ENCODE measurements around the gene COL12A1.

The COL12A1 gene

DNA sequence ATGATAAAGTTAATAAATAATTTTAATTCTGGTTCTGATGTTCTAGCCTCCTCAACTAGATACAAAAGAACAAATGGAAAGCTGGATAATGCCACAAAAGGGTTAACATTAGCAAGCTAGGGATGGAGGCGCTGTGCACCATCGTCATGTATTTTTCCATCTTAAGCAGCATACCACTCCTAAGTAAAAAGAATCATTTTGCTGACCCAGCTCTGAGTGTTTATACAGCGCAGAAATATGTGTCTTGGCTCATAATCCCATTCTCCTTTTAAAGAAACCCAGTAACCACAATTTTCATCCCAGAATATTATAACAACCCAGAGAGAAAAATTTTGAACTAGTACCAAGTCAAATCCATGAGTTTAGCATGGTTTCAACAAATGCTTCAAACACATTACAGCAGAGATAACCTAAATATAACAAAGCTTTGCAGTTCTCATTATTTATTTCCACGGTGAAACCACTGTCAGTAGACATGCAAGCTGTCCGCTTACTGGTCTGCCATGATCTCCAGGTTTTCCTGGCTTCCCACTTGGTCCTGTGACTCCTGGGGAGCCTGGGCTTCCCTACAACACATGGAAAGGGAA, 111.1 kb downstream of the COL12A1 start:
- DNase-seq, result no peak

- DNase-seq, result no peak
Measured at GRCh38 chr6:75091467-75092190, 114.2 kb downstream of the COL12A1 start.

DNA sequence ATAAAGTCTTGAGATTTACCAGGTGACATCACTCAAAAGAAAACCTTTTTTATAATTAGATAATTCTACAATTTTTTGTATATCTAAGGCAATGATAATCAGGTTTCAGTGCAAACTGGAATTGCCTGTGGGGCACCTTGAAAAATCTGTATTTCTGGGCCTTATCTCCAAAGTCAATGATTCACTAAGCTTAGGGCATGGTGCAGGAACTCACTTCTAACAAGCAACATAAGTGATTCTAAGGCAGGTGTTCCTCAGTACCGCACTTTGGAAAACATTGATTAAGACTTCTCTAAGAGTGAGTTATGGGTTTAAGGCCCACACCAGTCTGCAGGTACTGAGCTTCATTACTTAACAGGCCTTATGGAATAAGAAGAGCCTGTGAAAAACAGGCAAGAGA, 115.3 kb downstream of the COL12A1 start:
- DNase-seq, result no peak

GRCh38 chr6:75089921-75090320, 115.9 kb downstream of the COL12A1 start:
- DNase-seq, result no peak

DNA sequence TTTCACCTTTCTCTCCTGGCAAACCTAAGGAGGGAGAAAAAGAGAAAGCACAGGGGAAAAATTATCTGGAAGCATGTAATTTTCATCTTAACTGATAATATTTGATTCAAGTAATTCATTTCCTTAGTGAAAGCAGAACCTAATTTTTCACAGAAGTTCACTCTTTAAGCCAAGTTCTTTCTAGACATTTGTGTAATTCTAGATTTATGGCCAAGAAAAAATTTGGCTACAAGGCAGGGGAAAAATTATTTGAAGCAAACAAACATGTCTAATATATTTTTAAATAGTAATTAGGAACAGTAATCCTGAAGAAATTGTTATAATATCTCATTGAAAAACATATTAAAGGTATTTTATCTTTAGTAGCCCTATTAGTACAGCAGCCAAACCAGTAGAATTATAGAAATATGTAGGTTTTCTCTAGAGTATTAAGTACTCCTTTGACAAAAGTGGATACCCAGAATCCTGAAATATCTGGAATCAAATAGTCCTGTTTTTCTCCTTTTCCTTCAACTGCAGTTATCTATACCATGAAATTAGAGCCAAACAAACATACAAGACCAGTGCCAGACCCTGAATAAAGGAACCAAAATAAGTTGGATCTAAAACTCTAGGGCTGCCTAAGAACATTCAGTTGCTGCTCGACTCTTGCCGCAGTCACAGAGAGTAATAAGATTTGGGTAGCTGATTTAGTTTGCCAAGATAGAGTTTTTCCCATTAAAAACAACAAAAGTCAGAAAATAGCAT, 116.5 kb downstream of the COL12A1 start:
- no peak for DNase-seq

DNA sequence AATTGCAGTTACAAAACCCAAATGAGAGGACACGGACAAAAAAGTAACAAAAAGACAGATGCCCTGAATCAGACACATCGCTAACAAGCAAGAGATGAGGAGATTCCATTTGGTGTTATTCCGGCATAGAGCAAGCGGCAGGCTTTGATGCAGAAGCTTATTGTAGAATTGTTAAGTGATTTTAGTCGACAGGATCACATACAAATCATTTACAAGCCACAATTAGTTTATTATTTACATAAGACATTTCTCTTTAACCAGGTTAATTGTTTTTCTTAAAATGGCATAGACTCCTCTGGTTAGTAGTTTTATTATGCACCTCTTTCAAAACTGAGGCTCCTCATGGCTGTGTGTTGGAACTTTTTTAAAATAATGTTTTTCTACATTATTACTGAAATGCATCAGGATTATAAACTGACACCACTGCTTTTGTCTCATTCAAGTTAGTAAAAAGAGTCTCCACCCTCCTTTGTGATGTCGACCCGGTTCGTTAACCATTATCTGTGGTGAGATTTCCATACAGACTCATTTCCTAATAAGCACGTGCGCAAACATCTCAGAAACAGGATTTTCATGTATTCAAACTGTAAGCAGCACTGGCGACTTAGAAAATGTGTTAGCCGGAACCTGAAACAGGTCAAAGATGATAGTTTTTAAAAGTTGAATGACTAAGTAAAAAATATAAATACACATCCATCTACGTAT, 119.8 kb downstream of the COL12A1 start:
- DNase-seq, result no peak

- DNase-seq, result no peak
Measured at GRCh38 chr6:75084872-75085381, 120.9 kb downstream of the COL12A1 start.

DNA sequence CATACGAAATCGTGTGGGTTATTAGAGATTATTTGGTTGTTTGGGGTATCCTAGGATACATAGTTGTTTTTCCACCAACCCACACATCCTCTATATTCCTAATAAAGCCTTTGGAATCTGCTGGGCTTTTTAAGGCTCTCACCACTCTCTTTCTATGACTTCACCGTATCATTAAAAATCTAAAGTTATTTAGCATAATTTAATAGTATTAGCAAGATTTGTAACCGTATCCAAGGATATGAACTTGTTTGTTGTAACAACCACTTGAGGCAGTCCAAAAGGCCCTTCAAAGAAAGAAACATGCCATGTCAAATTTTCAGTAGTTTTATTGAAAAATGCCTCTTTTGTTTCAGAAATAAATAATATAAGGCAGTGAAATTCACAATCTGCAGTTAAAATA, 121.8 kb downstream of the COL12A1 start:
- no peak for DNase-seq

DNA sequence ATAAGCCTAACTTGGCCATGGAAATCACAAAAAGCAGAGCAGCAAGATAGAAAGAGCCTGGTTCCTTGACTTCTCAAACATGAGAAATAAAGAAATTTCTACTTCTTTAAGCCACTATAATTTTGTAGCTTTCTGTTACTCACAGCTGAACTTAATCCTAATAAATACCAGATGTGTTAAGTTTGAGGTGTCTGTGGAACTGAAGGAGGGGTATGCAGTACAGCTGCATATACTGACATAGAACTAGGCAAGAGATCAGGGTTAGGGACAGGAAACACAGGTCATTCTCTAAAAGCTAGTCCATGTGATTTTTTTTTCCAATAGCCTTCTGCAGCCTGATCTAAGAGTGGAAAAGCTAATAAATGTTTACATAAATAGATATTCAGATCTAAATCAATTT, 123.9 kb downstream of the COL12A1 start:
- DNase-seq, result no peak

DNA sequence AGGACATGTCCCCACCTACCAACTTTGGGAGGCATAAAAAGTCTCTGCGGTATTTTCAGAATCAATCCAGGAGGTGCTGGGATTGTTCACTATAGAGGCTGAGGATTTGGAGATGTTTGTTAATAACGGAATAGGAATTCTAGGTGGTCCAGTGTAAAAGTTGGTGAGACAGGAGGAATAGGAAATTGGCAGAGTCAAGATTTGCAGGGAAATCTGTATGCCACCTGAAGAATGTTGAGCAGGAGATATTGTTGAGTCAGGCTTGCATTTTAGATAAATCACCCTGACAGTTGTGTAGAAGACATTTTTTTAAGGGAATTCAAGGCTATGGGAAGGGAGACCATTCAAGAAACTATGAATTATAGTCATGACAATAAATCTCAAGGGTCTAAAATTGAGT, 124.8 kb downstream of the COL12A1 start:
- DNase-seq, result no peak

DNA sequence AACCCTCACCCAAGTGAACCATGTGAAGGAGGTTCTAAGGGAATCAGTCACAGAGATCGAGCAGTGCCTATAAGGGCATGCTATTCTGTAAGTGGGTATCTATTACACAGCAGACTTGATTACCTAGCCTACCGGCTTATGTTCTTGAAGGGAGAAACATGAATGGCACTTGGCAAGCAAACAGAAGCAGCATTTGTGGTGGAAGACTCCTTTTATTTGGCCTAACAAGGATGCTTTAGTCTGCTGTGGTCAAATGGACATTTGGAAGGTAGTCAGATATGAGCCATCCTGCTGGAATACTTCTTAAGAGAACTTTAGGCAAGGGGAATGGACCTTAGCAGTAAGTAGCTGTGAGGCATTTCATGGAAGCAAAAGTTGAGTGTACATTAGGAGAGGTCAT, 126.3 kb downstream of the COL12A1 start:
- no peak for DNase-seq

DNA sequence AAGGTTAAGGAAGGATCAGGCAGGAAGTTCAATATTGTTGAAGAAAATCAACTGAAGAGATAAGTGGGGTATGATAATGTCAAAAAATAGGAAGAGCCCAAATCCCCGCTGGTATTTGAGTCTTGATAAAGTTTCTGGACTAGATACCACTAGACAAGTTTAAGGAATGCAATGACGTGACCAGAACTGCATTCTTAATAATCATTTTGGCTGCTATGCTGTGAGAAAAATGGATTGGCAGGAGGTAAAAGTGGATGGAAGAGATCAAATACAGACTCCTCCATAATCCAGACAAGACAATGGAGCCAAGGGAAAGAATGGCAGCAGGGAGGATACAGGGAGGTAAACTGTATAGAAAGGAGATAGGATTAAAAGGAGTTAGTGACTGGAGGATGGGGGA, 128.2 kb downstream of the COL12A1 start:
- no peak for DNase-seq

- DNase-seq, result no peak
Measured at GRCh38 chr6:75076009-75076408, 129.8 kb downstream of the COL12A1 start.

DNA sequence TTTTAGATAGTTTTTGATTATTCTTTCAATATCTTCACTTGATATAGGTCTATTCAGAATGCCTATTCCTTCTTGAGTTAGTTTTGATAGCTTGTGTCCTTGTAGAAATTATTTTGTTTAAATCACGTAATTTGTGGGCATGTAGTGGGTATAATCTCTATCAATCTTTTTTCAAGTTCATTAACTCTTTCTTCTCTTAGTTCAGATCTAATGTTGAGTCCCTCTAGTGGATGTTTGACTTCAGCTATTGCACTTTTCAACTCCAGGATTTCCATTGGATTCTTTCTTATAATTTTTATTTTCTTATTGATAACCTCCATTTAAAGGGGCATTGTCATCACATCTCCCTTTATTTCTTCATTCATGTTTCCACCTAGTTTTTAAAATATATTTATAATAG, 135.6 kb downstream of the COL12A1 start:
- DNase-seq, result no peak

DNA sequence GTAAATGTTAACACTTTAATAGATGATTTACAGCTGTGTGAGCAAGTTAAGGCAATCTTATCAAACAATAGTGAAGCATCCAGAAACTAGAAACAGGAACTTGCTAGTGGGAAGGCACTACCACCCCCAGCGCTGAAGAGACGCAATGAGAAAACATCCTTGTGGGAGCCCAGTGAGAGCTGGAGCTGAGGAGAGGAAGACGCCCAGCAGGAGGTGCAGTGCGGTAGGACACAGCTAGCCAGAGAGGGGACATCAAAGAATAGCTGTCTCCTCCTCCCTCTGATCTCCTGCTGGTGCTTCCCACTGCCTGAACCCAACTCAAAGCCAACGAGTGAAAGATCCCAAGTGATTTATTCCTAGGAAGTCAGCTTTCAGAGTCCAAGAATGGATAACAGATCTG, 140.3 kb downstream of the COL12A1 start:
- no peak for DNase-seq

DNA sequence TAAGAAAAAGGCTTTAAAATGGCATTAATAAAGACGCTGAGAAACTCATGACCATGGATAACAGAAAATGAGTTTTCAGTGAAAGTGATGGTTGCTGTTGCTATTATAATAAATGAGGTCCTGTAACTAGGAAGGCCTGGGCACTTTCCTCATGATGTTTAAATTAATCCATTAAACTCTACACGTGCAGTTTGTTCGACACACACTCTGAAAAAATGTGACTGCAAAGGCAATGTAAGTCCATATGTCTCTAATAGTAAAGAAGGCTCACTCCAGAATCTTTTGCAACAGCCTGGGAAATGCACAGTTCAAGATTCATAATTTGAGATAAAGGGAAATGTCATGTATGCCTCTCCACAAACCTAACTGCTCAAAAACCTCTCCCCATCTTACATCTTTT, 153.4 kb downstream of the COL12A1 start:
- no peak for DNase-seq

DNA sequence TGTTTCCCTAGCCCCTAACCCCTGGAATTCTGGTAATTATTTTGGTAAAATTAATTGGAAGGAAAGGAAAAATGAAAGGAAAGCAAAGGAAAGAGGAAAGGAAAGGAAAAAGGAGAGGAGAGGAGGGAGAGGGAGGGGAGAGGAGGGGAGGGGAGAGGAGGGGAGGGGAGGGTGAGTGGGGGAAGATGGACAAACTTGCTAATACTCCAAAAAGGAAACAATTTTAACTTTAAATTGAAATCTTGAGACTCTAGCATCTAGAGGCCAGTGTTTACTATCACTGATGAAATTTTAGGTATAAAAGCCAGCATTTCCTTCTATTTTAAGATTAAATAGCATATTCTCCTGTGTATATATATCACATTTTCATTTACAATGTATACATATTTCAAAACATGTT, 156.5 kb downstream of the COL12A1 start:
- DNase-seq, result no peak

GRCh38 chr6:75044846-75045245, 161.0 kb downstream of the COL12A1 start:
- DNase-seq, result no peak

- no peak for DNase-seq
Measured at GRCh38 chr6:75041381-75041780, 164.5 kb downstream of the COL12A1 start.
